K562 (cell line): Measurements from ENCODE around the gene INSL3.

Source experiments
- CEBPB ChIP-seq: fragments of 450-650 bp; IDR thresholded peaks from 2 replicates; pipeline ENCODE4 v1.6.1; 2016; ENCODE audit warnings: missing genetic modification characterization, missing compliant biosample characterization
- MXI1 ChIP-seq: IDR thresholded peaks from 2 replicates; pipeline ENCODE4 v1.6.1; 2011; ENCODE audit warnings: low read depth, mild to moderate bottlenecking, improper control_type of control experiment, low read length
- POLR2H ChIP-seq: IDR thresholded peaks from 2 replicates; pipeline ENCODE4 v1.6.1; 2016; ENCODE audit warnings: missing genetic modification characterization, low read depth, mild to moderate bottlenecking, control low read depth, missing compliant biosample characterization, moderate library complexity
- SMAD4 ChIP-seq: fragments of 250-450 bp; sonication (Bioruptor Pico); conservative IDR thresholded peaks from 2 replicates; pipeline ENCODE4 v1.8.0; 2021; ENCODE audit warnings: inconsistent platforms, mild to moderate bottlenecking, moderate library complexity
- TRIM24 ChIP-seq, 2 experiments: fragments of 450-650 bp; IDR thresholded peaks; 2 replicates each; pipeline ENCODE4 v1.6.1; 2016
- TRIM28 ChIP-seq: fragments of 450-650 bp; IDR thresholded peaks from 2 replicates; pipeline ENCODE4 v1.6.1; 2017

GRCh38 chr19:17842663-17843291, 21.5 kb upstream of the INSL3 start:
- no peak for TF ChIP-seq TRIM24 (IDR thresholded peaks at IDR 0.05)
- TF ChIP-seq CEBPB (tag): no peak
- no peak for TF ChIP-seq SMAD4
- TF ChIP-seq TRIM28: no peak
- no peak for TF ChIP-seq POLR2H (tag)
- TF ChIP-seq MXI1: no peak
